Measurements from ENCODE around the gene CCM2.

The CCM2 gene

DNA sequence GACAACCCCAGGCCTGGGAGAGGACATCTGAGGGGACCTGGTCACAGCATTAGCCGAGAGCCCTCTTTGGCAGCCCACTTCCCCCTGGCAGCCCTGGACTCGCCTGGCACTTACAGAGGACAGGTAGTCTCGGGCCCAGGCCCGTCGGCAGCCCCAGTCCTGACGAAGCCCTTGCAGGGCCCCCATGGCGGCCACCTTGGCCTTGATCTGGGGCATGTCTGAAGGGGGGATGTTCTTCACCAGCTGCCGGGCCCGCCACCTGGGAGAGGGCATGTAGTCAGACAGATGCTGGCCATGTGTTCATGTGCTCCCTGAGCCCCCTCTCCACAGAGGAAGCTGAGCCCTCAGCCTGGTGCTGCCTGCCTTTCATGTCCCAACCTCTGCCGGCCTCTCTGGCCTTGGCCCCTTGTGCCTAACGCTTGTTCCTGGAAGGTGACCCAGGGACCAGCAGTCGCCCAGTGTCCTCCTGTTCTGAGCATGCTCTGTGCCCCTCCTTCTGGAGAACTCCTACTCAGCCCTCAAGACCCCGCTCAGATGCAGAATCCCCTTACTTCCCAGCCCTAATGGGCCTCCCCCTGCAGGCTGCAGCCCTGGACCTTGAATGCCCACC lies 35.1 kb upstream of the CCM2 start:
- no peak for TF ChIP-seq ZNF274 (IDR thresholded peaks at IDR 0.05; ENCODE audit: low read depth, low read length)
- no peak overlapping the region for H3K4me3 ChIP-seq (ENCODE audit: low read length)

DNA sequence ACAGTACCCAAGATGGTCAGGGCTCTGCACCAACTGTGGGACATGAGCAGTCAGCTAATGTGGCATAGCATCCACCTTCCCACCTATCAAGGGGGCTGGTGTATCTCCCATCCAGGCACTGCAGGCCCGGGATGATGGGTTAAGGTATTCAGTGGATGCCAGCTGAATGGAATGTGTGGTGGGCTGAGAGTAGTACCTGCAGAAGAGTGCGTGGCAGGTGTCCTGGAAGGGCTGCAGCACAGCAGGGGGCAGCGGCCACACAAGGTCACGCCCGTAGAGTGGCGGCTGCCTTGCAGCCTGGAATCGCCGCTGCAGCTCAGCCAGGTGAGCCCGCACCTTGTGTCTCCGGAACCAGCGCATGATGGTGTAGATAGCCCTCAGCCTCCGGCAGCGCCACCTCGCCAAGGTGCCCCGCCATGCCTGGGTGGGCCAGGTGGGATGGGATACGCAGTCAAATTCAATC lies 34.5 kb upstream of the CCM2 start:
- TF ChIP-seq ZNF274 (IDR thresholded peaks at IDR 0.05; ENCODE audit: low read depth, low read length): no peak
- no peak overlapping the region for H3K4me3 ChIP-seq (ENCODE audit: low read length)

DNA sequence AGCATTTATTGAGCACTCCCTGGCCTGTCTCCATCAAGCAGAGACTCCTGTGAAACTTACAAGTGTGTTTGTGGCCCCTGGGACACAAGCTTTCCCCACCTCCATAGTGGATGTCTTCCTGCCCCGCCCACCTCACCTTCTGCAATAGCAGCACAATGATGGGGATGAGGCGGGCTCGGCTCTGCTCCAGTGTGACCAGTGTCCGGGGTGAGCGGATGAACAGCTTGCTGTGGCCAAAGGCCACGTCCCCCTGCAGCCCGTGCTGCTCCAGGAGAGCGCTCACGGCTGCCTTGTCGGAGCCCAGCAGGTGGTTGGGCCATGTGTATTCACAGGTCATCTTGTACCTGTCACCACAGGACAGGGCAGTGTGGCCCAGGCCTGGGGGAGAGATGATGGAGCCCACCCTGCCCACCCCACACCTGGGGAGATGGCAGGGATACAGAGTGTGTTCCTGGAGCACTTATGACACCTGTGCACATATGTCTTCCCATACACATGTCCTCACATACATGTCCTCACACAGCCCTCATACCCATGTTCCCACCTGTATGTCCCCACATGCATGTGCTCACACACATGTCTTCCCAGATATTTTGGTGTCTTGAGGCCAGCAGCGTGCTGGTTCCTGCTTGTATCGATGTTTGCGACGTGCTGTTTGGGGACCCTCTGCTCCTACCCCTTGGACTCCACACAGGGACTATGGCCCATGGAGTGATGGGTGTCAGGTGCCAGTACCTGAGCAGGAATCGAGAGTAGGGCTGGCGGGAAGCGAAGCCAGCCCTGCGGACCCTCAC lies 33.9 kb upstream of the CCM2 start:
- no peak for TF ChIP-seq ZNF274 (IDR thresholded peaks at IDR 0.05; ENCODE audit: low read depth, low read length)
- no peak overlapping the region for H3K4me3 ChIP-seq (ENCODE audit: low read length)

DNA sequence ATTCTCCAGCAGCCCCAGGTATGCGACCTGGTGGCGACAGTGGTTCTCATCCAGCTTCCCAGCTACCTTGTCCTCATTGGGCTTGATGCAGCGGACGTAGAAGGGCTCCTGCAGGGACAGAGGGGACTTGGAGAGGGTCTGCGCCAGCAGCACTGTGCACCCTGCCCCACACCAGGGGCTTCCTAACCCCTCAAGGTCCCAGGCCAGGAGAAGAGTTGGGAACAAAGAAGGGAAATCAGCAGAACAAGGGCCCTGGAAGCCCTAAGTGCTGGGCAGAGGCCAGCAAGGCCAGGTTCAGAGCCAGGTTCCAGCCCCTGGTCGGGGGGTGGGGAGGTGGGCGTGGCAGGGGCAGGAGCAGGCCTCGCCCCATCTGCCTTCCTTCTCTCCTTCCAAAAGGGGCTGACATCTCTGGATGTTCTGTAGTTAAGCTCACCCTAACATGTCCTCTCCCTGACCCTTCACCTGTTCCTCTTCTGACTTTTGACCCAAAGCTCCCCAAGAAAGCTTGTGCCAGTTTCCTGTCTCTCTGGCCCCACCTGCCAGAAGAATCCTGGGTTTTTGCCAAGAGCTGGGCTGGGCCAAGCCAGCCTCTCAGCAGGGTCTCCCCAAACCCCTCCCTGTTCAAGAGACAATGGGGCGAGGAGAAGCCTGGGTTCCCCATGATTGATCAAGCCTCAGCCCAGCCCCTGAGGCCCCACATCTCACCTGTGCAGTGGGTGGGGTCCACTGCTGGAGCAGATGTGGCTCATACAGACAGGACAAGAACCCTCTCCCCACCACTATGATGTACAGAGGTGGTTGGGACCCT lies 33.1 kb upstream of the CCM2 start:
- no peak for TF ChIP-seq ZNF274 (IDR thresholded peaks at IDR 0.05; ENCODE audit: low read depth, low read length)
- no peak overlapping the region for H3K4me3 ChIP-seq (ENCODE audit: low read length)

DNA sequence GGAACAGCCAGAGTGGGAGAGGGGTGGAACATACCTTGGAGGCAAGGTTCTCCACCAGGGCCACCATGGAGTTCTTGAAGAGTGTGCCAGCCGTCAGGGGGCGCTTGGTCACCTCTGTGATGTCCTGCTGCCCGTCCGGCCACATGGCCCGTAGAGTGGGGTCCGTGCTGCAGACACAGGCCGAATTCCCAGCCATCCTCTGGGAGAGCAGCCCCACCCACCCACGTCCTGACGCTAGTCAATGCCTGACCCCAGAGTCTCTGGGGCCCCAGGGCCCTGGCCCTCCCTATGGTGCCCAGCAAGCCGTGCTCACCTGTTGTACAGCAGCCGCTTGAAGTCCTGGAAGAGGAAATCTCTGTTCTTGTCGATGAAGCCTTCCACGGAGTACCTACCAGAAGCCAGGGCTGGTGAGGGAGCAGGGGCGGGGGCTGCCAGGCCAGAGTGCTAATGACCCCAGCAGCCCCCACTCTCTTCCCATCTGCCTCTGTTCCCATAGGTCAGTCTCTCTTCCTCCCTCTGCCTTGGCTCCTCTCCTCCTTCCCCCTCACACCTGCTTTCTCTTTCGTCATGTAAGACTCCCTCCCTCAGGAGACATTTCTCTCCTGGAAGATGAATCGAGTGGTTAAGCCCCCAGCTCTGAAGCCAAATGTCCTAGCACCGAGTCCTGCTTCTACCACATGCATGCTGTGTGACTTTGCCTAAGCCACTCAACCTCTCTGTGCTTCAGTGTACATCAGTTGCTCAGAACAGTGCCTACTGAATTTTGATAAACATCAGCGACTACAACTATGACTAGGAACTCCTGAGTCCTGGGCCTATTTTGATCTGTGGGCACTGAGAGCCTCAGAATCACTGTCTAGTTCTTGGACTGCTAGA lies 32.2 kb upstream of the CCM2 start:
- no peak overlapping the region for H3K4me3 ChIP-seq (ENCODE audit: low read length)
- TF ChIP-seq ZNF274 (IDR thresholded peaks at IDR 0.05; ENCODE audit: low read depth, low read length): no peak

DNA sequence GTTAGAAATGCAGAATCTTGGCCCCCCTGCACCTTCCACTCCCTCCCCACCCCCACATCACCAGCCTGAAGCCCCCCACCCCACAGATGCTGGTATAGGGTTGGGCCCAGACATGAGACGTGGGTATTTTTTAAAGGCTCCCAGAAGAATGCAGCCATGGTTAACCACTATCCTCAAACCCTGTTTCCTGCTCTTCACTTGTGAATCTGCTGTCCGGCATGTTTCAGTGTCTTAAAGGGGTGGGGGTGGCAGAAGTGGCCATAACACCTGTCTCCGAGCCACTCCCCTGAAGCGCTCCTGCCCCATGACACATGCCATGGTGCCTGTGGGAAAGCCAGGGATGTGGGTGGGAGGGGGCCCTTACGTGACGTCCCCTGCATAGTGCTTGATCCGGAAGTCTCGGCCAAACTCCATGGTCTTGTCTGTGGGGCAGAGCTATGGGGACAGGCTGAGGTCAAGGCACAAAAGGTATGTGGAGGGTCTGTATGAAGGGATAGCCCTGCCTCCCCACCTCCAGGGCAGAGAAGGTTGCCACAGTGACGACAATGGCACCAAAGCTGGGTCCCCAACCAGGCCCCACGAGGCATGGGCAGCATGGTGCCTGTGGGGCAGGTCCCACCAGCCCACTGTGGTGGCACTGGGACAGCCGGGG lies 30.8 kb upstream of the CCM2 start:
- TF ChIP-seq ZNF274 (IDR thresholded peaks at IDR 0.05; ENCODE audit: low read depth, low read length): no peak
- H3K4me3 ChIP-seq (ENCODE audit: low read length): no peak overlapping the region

DNA sequence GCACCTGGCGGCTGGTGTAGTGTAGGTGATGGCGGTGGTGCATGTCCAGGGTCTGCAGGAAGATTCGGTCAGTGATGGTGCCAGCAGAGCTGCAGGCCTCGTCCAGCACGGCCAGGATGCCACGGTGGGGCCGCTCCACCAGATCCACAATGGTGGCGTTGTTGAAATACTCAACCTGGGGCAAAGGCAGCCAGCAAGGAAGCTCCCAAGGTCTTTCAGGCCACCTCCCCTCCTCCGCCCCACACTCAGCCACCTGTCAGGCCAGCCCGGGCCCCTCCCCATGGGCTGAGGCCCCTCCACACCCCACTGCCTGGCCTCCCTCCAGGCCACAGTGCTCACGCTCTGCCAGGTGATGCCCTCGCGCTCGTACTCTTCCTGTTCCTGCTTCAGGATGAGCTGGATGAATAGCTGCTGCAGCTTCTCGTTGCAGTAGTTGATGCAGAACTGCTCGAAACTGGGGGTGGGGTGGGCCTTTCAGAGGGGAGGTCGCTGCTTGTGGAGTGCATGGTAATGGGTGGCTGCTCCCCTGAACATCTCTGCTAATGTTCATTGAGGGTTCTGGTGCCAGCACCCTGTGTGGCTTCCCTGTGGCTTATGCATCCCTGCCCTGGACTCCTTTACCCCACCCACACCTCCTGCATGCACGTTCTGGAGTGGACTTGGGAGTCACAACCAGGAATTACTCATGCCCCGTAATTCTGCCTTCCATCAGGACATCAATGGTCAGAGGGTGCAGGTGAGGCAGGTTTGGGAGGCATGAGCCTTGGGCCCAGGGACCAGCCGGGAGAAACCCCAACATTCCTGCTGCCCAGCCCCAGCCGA lies 30.1 kb upstream of the CCM2 start:
- no peak overlapping the region for H3K4me3 ChIP-seq (ENCODE audit: low read length)
- no peak for TF ChIP-seq ZNF274 (IDR thresholded peaks at IDR 0.05; ENCODE audit: low read depth, low read length)

DNA sequence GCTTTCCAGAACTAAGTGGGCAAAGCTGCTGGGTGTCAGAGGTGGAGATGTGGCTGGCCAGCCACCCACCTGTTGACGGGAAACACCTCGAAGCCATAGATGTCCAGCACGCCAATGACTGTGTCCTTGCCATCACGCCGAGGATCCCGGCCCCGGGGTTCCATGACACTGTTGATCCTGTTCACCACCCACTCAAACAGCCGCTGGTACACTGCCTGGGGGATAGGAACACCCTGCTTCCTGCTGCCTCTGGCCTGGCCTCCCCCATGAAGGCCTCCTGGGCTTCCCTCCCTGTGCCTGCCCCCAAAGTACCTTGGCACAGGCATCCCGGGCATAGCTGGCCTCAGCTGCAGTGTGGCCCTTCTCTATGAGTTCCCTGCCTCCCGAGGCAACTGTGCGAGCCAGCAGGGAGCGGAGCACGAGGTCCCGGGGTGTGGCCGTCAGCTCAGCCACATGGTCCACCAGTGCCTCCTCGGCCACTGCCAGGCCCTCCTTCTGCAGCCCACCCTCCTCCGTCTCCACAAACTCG lies 29.4 kb upstream of the CCM2 start:
- no peak overlapping the region for H3K4me3 ChIP-seq (ENCODE audit: low read length)
- TF ChIP-seq ZNF274 (IDR thresholded peaks at IDR 0.05; ENCODE audit: low read depth, low read length): no peak

DNA sequence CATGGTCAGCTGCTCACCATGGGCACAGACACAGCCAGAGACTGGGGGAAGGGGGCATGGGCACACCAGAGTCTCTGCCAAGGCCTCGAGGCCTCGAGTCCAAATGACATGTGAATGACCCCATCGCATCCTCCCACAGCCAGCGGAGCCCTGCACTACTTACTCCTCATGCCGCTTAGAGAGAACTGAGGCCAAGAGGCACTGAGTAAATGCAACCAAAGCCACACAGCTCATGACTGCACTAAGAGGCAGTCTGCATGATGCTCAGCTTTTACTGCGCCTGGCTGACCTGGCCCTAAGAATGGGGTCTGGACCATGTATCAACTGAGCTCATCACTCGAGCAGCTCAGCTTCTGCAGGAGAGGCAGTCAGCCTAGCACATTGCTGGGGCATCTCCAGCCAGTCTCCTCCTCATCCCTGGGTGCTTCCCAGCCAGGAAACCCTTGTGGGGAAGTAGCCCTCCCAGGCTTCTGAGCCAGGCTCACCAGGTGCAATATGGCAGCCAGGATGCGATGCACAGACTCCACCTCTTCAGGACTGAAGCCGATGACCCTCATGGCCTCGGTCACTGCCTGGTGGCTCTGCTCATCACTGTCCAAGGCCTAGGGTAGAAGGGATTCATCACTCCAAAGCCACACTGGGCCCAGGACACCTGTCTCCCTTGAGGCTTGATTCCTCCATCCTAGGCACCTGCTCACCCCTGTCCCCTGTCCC lies 28.7 kb upstream of the CCM2 start:
- H3K4me3 ChIP-seq (ENCODE audit: low read length): no peak overlapping the region
- no peak for TF ChIP-seq ZNF274 (IDR thresholded peaks at IDR 0.05; ENCODE audit: low read depth, low read length)

DNA sequence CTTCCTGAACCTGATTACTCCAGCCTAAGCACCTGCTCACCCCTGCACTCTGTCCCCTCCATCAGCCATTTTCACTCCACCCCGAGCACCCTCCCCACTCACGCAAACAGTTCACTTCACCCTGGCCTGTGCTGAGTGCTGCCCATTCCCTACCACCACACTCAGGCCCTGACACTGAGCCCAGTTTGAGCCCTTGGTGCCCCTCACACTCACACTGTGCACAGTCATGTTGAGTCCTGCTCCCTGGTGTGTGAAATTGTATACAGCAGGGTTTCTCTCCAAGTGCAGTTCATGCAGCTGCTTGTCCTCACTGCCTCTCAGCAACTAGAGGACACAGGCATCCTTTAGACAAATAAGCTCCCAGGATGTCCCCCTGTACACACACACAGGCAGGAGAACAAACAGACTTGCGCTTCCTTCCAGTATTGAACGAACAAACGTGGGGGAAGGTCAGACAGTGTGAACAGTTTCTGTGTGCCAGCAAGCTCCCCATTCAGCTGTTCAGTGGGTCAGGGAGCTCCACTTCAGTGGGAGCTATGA lies 28.0 kb upstream of the CCM2 start:
- no peak for TF ChIP-seq ZNF274 (IDR thresholded peaks at IDR 0.05; ENCODE audit: low read depth, low read length)
- no peak overlapping the region for H3K4me3 ChIP-seq (ENCODE audit: low read length)

DNA sequence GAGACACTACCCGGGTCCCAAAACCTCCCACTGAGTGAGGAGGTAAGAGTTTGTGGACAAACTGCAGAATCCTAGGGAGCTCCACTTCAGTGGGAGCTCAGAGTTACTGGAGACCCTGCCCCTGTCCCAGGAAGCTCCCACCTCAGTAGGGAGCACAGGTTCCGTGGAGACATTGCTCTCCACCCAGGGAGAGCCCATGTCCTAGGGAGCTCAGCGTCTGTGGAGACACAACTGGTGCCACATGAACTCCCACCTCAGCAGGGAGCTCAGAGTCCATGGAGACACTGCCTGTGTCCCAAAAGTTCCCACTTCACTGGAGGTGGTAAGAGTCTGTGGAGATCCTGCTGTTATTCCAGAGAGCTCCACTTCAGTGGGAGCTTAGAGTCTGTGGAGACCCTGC lies 27.4 kb upstream of the CCM2 start:
- TF ChIP-seq ZNF274 (IDR thresholded peaks at IDR 0.05; ENCODE audit: low read depth, low read length): no peak
- no peak overlapping the region for H3K4me3 ChIP-seq (ENCODE audit: low read length)
